ENCODE data around the gene ALDOA. TPM values are rescaled to one million over a fixed set of nuclear protein-coding genes. Genes with fewer than 3 reads are reported as not detected.

ALDOA gene
- total RNA-seq, 3 donors from 2014 or later, result 479 to 672 (median 540) TPM

DNA sequence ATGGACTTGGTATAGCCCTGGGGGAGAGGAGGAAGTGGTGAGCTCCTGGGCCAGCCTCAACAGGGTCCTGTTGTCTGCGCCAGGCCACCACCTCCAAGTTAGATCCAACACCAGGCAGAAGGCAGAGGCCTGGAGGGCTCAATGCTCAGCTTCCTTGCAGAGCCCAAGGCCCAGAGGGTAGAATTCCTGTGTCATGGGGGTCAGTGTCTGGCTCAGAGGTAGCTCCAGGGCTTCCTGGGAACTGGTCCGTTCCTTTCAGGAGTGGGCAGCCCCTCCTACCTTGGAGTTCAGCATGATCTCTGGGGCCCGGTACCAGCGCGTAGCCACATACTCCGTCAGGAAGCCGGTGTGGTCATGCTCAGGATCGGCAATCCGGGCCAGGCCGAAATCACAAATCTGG, 52.2 kb downstream of the ALDOA start:
- Histone ChIP-seq H3K4me3 (no peak overlapping the region), H3K27me3 (no peaks in the 10 kb centered on the region), H3K27ac (no peak overlapping the region), H3K4me1 (no peaks in the 10 kb centered on the region), H3K36me3 (no peaks in the 10 kb centered on the region), H3K9me3 (no peaks in the 10 kb centered on the region)
- DNase-seq (ENCODE audit: low spot score in 2 of 2), result no peak
- intact Hi-C loops (cut with DNase I; ENCODE audit: low total_unique reads), result no loop called here
- TF ChIP-seq, protein P1, sequence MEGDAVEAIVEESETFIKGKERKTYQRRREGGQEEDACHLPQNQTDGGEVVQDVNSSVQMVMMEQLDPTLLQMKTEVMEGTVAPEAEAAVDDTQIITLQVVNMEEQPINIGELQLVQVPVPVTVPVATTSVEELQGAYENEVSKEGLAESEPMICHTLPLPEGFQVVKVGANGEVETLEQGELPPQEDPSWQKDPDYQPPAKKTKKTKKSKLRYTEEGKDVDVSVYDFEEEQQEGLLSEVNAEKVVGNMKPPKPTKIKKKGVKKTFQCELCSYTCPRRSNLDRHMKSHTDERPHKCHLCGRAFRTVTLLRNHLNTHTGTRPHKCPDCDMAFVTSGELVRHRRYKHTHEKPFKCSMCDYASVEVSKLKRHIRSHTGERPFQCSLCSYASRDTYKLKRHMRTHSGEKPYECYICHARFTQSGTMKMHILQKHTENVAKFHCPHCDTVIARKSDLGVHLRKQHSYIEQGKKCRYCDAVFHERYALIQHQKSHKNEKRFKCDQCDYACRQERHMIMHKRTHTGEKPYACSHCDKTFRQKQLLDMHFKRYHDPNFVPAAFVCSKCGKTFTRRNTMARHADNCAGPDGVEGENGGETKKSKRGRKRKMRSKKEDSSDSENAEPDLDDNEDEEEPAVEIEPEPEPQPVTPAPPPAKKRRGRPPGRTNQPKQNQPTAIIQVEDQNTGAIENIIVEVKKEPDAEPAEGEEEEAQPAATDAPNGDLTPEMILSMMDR (IDR thresholded peaks at IDR 0.05), result no peak
- no peak for TF ChIP-seq POLR2AphosphoS5 (IDR thresholded peaks at IDR 0.05)
- TF ChIP-seq POLR2A (IDR thresholded peaks at IDR 0.05), result no peak

DNA sequence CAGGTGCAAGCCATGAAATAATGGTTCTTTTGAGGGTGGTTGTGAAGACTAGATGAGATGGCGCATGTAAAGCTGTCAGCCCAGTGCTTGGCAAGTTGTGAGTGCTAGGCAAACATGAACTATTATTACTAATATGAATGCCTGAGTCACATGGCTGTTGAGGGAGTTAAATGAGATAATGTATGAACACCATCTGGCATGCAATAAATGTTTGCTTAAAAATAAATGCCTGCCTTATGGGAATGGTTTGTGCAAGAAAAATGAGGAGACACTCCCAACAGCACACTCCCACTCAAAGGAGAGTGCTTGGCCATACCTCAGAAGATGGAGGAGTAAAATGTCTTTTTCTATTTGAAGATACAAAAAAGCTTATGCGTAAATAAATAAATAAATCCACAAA, 53.9 kb downstream of the ALDOA start:
- Histone ChIP-seq H3K27ac (no peak overlapping the region), H3K9me3 (no peaks in the 10 kb centered on the region)
- intact Hi-C loops (cut with DNase I; ENCODE audit: low total_unique reads), result no loop called here

More for the DNA sequence above, 53.9 kb downstream of the ALDOA start:
- Histone ChIP-seq H3K4me1 (no peaks in the 10 kb centered on the region), H3K4me3 (no peak overlapping the region), H3K36me3 (no peaks in the 10 kb centered on the region), H3K27me3 (no peaks in the 10 kb centered on the region)
- no peak for DNase-seq (ENCODE audit: low spot score in 2 of 2)
- TF ChIP-seq POLR2AphosphoS5 (IDR thresholded peaks at IDR 0.05) (no peak), POLR2A (IDR thresholded peaks at IDR 0.05) (no peak)
- TF ChIP-seq, protein P1 (IDR thresholded peaks at IDR 0.05), result no peak

Other genes with a start within 250 kb of the ALDOA start
- 10 to 100 TPM; 26.6 to 40.5 (median 29.8) TPM for gene PAGR1, start 249.6 kb upstream of the ALDOA start, total RNA-seq
- 100 to 1,000 TPM in 1 of 3 donors, 10 to 100 TPM in 2; 78.1 to 132 (median 99.7) TPM for gene MVP, start 245.3 kb upstream of the ALDOA start, total RNA-seq
- gene CDIPT, start 202.5 kb upstream of the ALDOA start, total RNA-seq, result 100 to 1,000 TPM; 102 to 119 (median 117) TPM
- gene SEZ6L2, start 166.2 kb upstream of the ALDOA start, total RNA-seq, result 1 to 10 TPM in 2 of 3 donors, under 1 TPM in 1; 0.16 to 7.2 (median 5.0) TPM
- 1 to 10 TPM in 2 of 3 donors, not detected in 1; 1.3 to 2.5 TPM for gene ASPHD1, start 165.3 kb upstream of the ALDOA start, total RNA-seq
- 10 to 100 TPM; 14.3 to 20.5 (median 18.7) TPM for gene KCTD13, start 139.5 kb upstream of the ALDOA start, total RNA-seq
- gene TMEM219, start 103.7 kb upstream of the ALDOA start, total RNA-seq, result 100 to 1,000 TPM; 111 to 135 (median 128) TPM
- 10 to 100 TPM; 31.8 to 51.1 (median 37.3) TPM for gene TAOK2, start 91.9 kb upstream of the ALDOA start, total RNA-seq
- gene HIRIP3, start 70.1 kb upstream of the ALDOA start, total RNA-seq, result 10 to 100 TPM; 10.5 to 18.2 (median 15.5) TPM
- 10 to 100 TPM; 31.8 to 39.7 (median 38.6) TPM for gene INO80E, start 69.5 kb upstream of the ALDOA start, total RNA-seq
- 1 to 10 TPM in 2 of 3 donors, under 1 TPM in 1; 0.48 to 4.5 (median 2.3) TPM for gene DOC2A, start 54.7 kb upstream of the ALDOA start, total RNA-seq
- not detected for gene C16orf92, start 42.6 kb upstream of the ALDOA start, total RNA-seq
- under 1 TPM in 1 of 3 donors, not detected in 2; 0.29 TPM for gene TLCD3B, start 34.5 kb upstream of the ALDOA start, total RNA-seq
- 10 to 100 TPM; 47.7 to 55.1 (median 51.7) TPM for gene PPP4C, start 10.2 kb downstream of the ALDOA start, total RNA-seq
- under 1 TPM; 0.73 to 0.98 (median 0.80) TPM for gene TBX6, start 26.2 kb downstream of the ALDOA start, total RNA-seq
- 100 to 1,000 TPM; 106 to 143 (median 114) TPM for gene YPEL3, start 30.5 kb downstream of the ALDOA start, total RNA-seq
- gene GDPD3, start 47.8 kb downstream of the ALDOA start, total RNA-seq, result 1 to 10 TPM; 1.6 to 7.3 (median 2.0) TPM
- gene MAPK3, start 57.5 kb downstream of the ALDOA start, total RNA-seq, result 10 to 100 TPM; 46.5 to 82.1 (median 67.5) TPM
- gene CORO1A, start 117.8 kb downstream of the ALDOA start, total RNA-seq, result 10 to 100 TPM; 24.4 to 30.9 (median 24.9) TPM
- gene BOLA2B, start 127.9 kb downstream of the ALDOA start, total RNA-seq, result 100 to 1,000 TPM; 125 to 267 (median 258) TPM
- 10 to 100 TPM; 27.4 to 59.0 (median 34.7) TPM for gene SLX1A, start 128.1 kb downstream of the ALDOA start, total RNA-seq
- 10 to 100 TPM; 12.3 to 27.0 (median 15.7) TPM for gene SULT1A3, start 133.5 kb downstream of the ALDOA start, total RNA-seq
- 10 to 100 TPM in 2 of 3 donors, 1 to 10 TPM in 1; 5.9 to 14.0 (median 10.2) TPM for gene NPIPB13, start 182.7 kb downstream of the ALDOA start, total RNA-seq